Ovary (tissue), 3 donors: Measurements from ENCODE around the gene ELAVL1.

ENCODE experiments used
- EP300 ChIP-seq: sonication (generic); formaldehyde crosslinking; IDR thresholded peaks from one replicate; pipeline ENCODE4 v1.6.1; 2017; ENCODE audit warnings: antibody characterized with exemption
- POLR2A ChIP-seq: fragments of 450-650 bp; IDR thresholded peaks from one replicate; pipeline ENCODE4 v1.6.1; 2017; ENCODE audit warnings: antibody characterized with exemption, mild to moderate bottlenecking, moderate library complexity
- TF ChIP-seq, protein P1 (sequence below), 3 donors: fragments of 450-650 bp in 2 of 3; fragments of 200-600 bp in 1 of 3; IDR thresholded peaks; one replicate each; pipeline versions ENCODE4 v1.5.1 to v1.8.0; 2016 to 2022; ENCODE audit warnings: antibody characterized with exemption in 3 of 3, mild to moderate bottlenecking in 1 of 3
- donor health status: DM: no; HTN: no; CAD: no.

DNA sequence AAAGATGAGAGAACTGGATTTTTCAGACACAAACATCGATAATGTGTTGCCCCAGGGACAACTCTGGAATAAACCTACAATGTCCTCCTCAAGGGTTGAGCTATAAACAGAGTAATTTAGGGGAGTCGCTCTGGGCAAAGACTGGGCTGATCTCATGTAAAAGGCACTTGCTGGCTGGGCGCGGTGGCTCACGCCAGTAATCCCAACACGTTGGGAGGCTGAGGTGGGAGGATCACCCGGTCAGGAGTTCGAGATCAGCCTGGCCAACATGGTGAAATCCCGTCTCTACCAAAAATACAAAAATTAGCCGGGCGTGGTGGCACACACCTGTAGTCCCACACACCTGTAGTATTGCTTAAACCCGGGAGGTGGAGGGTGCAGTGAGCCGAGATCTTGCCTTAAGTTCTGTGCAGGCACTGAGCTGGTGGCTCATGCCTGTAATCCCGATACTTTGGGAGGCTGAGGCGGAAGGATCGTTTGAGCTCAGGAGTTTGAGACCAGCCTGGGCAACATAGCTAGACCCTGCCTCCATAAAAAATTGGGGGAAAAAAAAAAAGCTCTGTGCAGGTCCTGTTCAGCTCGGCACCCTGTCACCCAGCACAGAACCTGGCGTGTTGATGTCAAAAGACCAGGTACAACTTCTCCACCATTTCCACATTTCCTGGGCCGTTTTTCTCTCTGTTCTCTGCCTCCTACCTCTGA is 63.4 kb downstream of the ELAVL1 start:
- TF ChIP-seq EP300 (no peak), POLR2A (no peak)
- TF ChIP-seq, protein P1, sequence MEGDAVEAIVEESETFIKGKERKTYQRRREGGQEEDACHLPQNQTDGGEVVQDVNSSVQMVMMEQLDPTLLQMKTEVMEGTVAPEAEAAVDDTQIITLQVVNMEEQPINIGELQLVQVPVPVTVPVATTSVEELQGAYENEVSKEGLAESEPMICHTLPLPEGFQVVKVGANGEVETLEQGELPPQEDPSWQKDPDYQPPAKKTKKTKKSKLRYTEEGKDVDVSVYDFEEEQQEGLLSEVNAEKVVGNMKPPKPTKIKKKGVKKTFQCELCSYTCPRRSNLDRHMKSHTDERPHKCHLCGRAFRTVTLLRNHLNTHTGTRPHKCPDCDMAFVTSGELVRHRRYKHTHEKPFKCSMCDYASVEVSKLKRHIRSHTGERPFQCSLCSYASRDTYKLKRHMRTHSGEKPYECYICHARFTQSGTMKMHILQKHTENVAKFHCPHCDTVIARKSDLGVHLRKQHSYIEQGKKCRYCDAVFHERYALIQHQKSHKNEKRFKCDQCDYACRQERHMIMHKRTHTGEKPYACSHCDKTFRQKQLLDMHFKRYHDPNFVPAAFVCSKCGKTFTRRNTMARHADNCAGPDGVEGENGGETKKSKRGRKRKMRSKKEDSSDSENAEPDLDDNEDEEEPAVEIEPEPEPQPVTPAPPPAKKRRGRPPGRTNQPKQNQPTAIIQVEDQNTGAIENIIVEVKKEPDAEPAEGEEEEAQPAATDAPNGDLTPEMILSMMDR (IDR thresholded peaks at IDR 0.05) = no peak
